Bone marrow (tissue), 2 donors: ENCODE results near the gene TXNL4A.

ENCODE experiments used
- DNase-seq, 2 donors: peaks; one replicate each; lab custom pipeline; 2025; lab: John Stamatoyannopoulos, UW

The TXNL4A gene

DNA sequence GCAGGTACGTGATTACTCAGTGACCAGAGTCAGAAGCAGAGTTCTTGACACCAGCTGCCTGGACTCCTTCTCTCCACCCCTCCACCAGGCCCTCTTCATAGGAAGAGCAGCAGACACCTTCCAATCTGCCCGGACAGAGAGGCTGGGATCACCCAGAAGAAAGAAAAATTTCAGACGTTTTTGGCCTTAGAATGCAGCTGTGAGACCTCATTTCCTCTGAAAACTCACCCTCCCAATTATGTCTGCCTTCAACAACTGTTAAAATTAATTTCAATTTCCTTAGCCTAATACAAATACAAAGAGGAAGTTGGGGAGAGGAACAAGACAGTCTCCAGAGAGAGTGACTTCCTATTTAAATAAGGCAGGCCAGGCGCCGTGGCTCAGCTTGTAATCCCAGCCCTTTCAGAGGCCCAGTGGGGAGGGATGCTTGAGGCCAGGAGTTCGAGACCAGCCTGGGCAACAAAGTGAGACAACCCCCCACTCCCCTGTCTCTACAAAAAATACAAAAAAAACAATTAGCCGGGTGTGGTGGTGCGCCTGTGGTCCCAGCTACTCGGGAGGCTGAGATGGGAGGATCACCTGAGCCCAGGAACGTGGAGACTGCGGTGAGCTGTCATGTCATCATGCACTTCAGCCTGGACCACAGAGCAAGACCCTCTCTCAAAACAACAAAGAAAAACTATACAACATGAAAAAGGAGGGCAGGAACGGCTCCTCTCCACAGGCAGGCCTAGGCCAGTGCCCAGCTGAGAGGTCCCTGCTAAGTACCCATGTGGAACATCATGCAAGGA is 38.5 kb downstream of the TXNL4A start:
- DNase-seq = peak; percentile 20 to 77

DNA sequence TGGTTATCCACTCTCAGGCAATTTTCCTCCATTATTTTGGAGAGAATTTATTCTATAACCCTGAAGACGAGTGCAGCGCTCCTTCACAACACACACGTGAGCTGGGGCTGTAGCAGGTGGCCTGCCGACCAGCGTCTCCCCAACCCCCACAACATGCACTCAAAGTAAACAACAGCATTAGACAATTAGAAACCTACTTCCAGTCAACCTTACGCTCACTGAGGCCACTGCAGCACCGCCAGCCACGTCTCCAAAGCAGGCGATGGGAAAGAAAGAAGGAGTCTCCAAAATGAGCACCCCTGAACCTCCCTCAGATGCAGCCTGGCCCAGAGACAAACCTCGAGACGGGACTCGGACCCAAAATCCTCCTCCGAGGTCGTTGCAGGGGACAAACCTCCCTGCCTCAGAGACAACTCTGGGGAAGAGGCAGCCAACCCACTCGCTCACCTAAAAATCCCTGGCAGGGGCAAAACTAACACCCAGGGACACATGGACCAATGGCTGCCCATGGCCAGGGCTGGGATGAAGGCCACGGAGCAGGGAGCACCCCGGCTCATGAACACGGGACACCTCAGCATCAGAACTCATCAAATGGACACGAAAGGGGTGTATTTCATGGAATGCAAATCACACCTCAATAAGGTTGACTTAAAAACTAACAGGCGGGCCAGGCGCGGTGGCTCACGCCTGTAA is 39.5 kb downstream of the TXNL4A start:
- no peak for DNase-seq

DNA sequence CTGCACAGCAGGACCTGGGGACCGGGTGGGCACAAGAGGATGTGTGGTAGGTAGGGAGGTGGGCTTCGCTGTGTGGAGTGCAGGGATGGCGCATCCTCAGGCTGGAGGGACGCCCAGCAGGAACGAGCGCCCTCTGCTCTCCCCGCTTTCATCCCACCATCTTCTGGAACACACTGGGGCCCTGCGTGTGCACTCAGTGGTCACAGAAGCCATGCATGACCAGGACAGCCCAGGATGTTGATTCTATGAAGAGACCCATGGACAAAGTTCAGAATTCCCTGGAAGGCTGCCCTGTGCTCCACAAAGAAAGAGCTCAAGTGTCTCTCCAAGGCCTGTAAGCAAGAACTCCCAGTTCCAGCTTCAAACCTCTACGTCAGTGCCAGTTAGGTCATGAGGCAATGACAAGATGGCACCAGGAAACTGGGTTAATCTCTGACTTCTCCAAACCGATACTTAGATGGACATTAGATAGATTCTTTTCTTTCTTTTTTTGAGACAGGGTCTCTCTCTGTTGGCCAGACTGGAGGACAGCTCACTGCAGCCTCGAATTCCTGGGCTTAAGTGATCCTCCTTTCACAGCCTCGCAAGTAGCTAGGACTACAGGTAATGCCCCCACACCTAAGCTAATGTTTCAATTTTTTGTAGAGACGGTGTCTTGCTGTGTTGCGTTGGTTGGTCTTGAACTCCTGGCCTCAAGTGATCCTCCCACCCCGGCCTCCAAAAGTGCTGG is 40.3 kb downstream of the TXNL4A start:
- DNase-seq = no peak

DNA sequence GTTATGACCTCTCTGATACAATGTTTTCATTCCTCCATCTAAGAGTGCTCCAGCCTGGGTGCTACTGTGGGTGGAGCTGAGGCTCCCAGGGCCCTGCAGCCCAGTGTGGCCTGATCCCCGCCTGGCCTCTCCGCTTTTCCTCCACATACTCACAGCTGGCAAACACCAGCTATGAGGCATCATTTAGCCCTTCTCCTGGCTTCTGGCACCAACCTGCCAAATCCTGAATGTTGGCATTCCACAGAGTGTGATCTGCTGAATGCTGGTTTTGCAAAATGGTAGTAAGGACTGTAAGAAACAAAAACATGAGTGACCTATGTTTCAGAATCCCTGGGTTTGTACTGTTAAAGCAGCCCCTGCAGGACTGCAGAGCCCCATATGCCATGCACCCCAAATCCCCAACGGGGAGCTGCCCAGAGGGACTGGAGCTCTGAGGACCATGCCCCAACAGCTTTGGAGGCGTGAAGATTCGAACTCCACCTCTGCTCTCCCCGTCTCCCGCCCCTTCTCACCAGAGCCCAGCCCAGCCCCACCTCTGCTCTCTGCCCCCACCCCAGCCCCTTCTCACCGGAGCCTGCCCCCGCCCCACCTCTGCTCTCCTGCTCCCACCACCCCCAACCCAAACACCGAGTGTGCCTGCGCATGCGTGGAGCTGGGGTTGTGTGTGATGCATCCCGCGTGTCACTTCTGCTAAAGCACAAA is 41.2 kb downstream of the TXNL4A start:
- no peak for DNase-seq

DNA sequence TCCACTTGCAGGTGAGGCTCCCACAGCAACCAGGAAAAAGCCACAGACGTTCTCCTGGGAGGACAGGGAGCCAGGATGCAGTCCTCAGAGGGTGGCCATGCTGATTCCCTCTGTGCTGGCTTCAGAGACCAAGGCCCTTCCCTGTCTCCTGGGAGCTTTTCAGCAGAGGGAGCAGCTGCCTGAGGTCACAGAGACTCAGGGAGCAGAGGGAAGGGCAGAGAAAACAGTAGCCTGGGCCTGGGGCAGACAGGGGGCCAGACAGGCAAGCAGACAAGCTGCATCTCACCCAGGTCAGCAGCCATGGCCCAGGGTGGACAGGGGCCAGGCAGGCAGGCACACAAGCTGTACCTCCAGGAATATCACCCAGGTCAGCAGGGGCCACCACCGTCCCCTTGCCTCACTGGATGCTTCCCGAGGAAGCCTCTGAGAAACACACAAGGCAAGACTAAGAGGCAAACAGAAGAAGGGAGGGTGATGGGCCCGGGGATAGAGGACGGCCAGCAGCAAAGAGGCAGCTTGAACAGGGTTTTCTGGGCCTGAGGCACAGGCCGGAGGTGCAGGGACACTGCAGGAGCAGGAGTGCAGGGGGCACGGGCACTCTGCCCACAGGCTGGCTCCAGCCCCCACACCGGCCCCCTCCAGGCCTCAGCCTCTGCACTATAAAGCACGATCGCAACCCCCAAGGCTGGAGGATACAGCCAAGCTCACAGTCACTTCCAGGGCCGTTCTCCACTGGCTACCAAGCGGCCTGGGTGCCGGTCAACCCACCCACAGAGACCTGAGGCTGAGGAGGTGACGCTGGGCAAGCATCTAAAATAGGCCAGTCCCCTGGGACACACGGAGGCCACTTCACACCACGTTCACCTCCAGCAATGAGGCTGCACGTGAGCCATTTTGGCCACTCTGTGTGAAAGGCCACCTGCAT is 43.0 kb downstream of the TXNL4A start:
- no peak for DNase-seq

DNA sequence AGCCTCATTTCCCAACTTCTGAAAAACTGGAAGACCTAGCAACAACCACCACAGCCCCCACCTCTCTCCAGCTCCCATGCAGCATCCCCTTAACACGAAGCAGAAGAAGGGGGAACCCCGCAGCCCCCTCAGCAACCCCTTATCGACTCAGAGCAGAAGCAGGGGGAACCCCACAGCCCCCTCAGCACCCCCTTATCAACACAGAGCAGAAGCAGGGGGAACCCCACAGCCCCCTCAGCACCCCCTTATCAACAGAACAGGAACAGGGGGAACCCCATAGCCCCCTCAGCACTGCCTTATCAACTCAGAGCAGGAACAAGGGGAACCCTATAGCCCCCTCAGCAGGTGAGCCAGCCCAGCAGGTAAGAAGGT is 43.6 kb downstream of the TXNL4A start:
- no peak for DNase-seq

DNA sequence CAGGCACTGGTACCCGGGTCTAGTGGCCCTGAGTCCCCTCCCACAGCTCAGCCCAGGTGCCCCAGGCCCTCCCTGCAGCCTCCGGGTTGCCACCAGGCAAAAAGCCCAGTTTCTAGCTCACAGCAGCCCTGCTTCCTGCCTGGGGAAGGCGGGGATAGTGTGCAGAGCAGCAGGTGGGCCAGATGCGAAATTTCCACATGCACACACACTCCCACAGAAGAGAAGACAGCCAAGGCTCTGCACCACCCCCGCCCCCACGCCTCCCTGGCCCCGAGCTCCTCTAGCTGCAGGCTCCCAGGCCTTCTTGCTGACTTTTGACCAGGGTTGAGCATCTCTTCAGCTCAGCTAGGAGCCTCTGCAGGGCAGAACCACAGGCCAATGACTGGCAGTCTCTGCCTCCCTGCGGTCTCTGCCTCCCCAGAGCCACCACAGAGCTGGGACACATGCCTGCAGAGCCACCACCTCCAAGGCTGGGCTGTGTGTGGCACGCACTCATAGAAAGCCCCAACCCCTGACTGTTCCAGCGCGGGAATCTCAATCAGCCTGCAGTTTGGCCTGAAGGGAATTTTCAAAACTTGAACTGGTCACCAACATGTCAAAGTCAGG is 44.1 kb downstream of the TXNL4A start:
- no peak for DNase-seq

DNA sequence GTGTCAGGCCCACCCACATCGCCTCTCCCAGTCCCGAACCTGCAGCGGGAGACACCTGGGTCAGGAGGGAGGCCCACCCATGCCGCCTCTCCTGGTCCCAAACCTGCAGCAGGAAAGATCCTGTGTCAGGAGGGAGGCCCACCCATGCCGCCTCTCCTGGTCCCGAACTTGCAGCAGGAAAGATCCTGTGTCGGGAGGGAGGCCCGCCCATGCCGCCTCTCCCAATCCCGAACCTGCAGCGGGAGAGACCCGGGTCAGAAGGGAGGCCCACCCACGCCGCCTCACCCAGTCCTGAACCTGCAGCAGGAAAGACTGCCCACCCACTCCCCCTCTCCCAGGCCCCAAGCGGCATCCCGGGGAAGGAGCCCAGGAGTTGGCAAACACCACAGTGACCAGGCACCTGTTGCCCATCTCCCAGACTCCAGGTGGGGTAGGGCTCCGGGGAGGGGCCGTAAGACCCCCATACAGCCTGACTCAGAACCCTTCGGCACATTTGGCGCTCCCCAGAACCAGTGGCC is 44.7 kb downstream of the TXNL4A start:
- no peak for DNase-seq

DNA sequence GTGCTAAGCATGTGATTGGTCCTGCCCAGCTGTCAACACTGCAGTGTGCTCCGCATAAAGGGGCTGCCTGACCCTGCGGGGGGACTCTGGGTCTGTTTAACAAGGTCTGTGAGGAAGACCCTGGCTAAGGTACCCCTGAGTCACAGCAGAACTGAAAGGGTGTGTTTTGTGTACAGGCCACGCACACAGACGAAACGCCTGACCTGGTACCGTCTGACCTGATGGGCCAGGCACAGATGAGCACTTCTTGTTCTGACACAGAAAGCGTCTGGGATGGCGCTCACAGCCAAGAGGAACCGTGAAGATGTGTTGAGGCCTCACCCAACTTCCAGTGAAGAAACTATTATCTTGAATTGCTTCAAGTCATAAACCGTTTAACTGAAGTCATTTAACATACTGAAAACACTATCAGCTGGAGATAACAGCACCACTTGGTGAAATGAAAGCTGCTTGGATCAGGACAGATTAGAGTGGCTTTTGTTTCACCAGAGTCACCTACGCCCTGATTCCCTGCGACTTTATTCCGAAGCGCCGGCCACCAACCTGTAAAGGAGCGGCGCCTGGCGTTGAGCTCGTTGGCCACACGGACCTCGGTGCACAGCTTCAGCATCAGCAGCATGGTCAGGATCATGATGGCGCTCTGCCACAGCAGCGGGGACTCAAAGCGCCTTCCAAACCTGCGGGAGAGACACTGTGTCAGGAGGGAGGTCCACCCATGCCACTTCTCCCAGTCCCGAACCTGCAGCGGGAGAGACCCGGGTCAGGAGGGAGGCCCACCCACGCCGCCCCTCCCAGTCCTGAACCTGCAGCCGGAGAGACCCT is 45.4 kb downstream of the TXNL4A start:
- DNase-seq = no peak

DNA sequence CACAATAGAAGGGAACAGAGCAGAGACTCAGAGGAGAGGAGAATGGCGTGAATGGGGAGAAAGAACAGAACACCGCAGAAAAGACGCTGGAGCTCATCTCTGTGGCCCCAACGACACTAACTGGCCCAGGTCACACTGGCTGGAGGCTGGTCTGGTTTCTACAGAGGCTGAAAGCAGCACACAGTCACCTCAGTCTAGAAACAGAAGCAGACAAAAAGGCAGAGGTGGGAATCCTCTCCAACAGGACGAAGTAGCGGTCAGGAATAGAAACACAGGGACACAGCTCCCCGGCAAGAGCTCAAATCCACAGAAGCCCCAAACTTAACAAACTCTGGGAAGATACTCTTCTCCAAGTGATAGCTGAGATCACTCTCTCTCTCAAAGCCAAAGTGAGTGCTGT is 46.2 kb downstream of the TXNL4A start:
- DNase-seq = no peak

DNA sequence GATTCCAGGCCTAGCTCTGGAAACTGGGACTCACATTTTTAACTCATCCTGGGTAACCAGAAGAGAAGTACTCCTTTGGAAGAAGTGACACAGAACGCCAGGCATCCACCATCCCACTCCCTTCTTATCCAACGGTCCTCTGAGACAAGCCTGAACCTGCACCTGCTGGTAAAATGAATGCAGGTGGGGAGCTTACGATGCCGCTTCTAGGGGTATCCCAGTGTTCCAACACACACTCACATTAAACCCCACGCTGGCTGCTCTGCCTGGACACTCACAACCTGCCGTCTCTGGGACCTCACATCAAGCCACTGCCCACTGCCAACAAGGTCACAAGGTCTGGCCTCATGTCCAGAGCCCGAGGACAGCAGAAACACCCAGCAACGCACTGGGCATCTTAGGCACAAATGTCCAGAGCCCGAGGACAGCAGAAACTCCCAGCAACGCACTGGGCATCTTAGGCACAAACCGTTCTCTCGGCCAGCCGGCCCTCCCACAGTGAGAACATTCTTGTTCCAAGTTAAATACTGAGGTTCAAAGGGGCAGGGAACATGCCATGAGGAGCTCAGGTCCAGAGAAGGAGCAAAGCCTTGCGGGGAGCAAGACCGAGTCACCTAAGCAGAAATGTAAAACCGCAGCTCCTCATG is 46.8 kb downstream of the TXNL4A start:
- no peak for DNase-seq

DNA sequence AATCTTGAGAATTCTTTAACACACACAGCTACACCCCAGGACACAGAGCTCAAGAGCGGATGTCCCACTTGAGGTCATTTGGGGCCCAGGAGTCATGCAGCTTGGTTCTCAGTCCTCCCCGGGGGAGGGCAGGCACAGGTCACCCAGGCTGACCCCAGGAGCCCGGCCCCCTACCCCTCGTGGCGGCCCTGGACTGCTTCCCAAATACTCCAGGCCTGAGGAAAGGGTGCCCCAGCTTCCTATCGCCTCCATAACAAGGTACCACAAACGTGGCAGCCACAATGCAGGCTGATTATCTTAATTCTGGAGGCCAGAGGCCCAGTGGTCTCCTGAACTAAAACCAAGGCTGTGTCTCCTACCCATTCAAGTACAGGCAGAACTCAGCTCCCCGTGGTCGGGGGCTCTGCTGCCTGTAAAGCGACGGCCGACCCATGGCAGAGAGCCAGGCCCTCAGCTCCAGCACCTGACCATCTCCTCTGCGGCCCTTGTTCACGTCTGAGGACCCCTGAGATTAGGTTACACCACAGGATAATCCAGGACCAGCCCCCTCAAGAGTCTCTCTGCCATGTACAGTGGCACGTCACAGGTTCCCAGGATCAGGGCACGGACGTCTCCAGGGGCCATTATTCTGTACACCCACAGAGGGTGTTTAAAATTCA is 47.4 kb downstream of the TXNL4A start:
- DNase-seq = no peak

DNA sequence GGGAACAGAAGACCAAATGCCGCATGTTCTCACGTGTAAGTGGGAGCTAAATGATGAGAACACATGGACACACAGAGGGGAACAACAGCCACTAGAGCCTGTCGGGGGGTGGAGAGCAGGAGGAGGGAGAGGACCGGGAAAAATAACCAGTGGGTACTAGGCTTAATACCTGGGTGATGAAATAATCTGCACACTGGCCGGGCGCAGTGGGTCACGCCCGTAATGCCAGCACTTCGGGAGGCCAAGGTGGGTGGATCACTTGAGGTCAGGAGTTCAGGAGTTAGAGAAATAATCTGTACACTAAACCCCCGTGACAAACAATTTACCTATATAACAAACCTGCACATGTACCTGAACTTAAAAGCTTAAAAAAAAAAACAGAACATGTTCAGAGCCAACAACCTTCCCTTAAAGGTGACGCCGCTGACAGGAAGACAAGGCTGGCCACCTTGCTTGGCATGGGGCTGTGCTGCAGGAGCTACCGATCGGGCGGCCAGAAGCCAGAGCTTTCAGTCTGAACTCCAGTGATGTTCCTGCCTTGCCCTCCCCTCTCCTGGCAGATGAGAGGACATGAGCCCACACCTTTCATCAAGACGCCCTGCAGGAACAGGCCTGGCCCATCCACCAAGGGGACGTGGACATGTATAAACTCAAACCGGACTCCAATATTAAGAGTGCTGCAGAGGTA is 48.1 kb downstream of the TXNL4A start:
- no peak for DNase-seq

DNA sequence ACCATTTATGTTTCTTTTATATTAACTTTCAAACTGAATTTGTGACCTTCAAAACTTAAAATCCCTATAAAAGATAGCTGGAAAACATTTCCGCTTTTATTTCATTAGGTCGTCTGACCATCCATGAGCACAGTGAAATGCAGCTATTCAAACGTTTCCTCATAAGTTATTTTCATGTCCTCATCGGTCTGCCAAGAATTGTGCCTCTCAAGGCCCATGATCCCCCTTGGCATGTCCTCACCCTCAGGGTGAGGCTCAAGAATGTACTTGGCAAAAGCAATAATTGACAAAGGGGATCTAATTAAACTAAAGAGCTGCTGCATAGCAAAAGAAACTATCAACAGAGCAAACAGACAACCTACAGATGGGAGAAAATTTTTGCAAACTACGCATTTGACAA is 49.3 kb downstream of the TXNL4A start:
- DNase-seq = no peak

DNA sequence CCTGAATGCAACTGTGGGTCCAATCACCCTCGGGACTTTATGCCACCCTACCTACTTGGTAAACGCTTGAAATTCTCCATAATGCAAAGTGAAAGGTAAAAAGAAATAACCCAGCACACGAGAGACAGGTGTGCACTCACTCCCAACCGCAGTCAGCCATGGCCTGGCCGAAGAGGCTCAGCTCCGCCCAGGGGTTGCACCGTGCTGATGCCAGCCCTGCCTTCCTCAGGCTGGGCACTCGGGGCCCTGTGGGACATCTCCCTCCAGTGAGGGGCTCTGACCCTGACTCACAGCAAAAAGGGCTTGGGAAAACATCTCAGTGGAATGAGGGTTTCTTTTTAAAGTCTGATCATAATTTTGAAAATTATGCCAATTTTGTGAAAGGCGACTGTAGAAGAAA is 50.2 kb downstream of the TXNL4A start:
- DNase-seq = no peak

DNA sequence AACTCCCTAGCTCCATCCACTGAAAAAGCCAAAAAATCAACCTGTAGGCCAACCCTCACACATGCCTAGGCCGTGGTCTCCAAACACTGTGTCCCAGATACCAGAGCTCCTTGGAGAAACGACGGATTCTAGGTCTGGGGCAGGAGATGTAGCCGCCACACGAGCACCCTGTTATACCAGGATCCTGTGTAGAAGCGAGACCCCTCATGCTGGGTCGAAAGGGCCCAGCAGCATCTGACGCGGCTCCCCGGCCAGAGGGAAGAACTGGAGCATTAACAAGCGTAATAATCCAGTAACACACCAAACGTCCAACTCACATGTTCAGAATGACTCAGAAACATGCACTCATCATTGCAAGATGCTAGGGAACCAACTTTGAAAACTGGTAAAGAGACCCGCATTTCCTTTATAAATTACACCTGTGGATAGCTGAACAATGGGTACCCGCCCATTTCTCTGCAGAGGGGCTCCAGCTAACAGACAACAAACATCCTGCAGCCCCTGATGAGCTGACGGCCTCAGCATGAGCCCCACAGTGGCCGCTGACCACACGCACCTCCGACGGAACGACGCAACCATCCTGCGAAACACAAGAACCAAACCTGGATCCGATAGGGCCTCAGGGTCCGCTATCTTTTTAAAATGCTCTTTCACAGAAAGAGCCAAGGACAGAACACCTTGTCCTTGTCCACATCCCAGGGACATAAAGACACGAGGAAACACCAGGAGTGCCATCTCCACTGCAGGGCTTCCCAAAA is 51.1 kb downstream of the TXNL4A start:
- no peak for DNase-seq

DNA sequence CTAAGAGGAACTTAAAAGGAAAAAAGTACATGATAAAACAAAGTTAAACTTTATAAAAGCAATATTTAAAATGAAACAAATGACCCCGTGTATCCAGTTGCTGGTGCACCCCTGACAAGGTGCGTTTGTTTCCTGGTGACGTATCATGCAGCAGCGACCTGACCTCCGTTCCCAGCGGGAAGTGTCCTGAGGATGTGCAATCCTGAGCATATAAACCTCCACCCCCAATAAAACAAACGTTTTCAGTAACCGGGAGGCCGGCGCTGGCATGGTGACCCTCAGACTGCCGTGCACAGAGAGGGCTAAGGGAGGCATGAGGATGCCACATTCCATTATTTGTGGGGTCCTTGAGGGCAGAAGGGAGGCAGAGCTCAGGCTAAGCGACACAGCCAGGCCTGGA is 51.7 kb downstream of the TXNL4A start:
- no peak for DNase-seq
